HepG2 (cell line): ENCODE results near the gene RPLP1. TPM values are rescaled to one million over a fixed set of nuclear protein-coding genes. Genes with fewer than 3 reads are reported as not detected.

Experiments used
- ELF1 ChIP-seq: sonication (generic); formaldehyde crosslinking; IDR thresholded peaks from 2 replicates; pipeline ENCODE4 v1.4.0; 2020; ENCODE audit warnings: missing genetic modification reagents
- ETV5 ChIP-seq: IDR thresholded peaks from 2 replicates; pipeline ENCODE4 v1.6.1; 2018; ENCODE audit warnings: missing biosample characterization, missing genetic modification reagents, inconsistent platforms, borderline replicate concordance
- HINFP ChIP-seq: sonication (generic); formaldehyde crosslinking; IDR thresholded peaks from 2 replicates; pipeline ENCODE4 v1.4.0; 2020; ENCODE audit warnings: low read depth, mild to moderate bottlenecking, missing genetic modification reagents
- ISL2 ChIP-seq: sonication (generic); formaldehyde crosslinking; IDR thresholded peaks from 2 replicates; pipeline ENCODE4 v1.5.0; 2020; ENCODE audit warnings: missing genetic modification reagents
- KLF12 ChIP-seq: sonication (generic); formaldehyde crosslinking; IDR thresholded peaks from 2 replicates; pipeline ENCODE4 v1.4.0; 2020; ENCODE audit warnings: missing genetic modification reagents, borderline replicate concordance
- MAZ ChIP-seq, 2 experiments: sonication (generic) in 1 of 2; formaldehyde crosslinking in 1 of 2; IDR thresholded peaks; 2 replicates each; pipeline versions ENCODE4 v1.5.0 to v1.6.1; 2012 to 2020; ENCODE audit warnings: low read depth in 2 of 2, mild to moderate bottlenecking in 2 of 2, borderline replicate concordance in 1 of 2, improper control_type of control experiment in 1 of 2, low read length in 1 of 2, missing genetic modification reagents in 1 of 2, moderate library complexity in 1 of 2
- NR2C2 ChIP-seq: sonication (generic); formaldehyde crosslinking; IDR thresholded peaks from 2 replicates; pipeline ENCODE4 v1.4.0; 2020; ENCODE audit warnings: missing genetic modification reagents, mild to moderate bottlenecking, moderate library complexity, borderline replicate concordance
- PLSCR1 ChIP-seq: sonication (generic); formaldehyde crosslinking; IDR thresholded peaks from 2 replicates; pipeline ENCODE4 v1.5.0; 2020; ENCODE audit warnings: missing genetic modification reagents, mild to moderate bottlenecking, borderline replicate concordance
- RFX5 ChIP-seq: IDR thresholded peaks from 2 replicates; pipeline ENCODE4 v1.6.1; 2011; ENCODE audit warnings: low read depth, low read length, improper control_type of control experiment
- SIX4 ChIP-seq: sonication (generic); formaldehyde crosslinking; IDR thresholded peaks from 2 replicates; pipeline ENCODE4 v1.4.0; 2020; ENCODE audit warnings: missing genetic modification reagents
- SP140L ChIP-seq: sonication (generic); formaldehyde crosslinking; IDR thresholded peaks from 2 replicates; pipeline ENCODE4 v1.4.0; 2020; ENCODE audit warnings: missing genetic modification reagents, borderline replicate concordance
- SUZ12 ChIP-seq: fragments of 150-350 bp; IDR thresholded peaks from 2 replicates; pipeline ENCODE4 v1.6.1; 2014; ENCODE audit warnings: low read depth, low read length
- ZFP37 ChIP-seq: sonication (generic); formaldehyde crosslinking; IDR thresholded peaks from 2 replicates; pipeline ENCODE4 v1.4.0; 2020; ENCODE audit warnings: missing genetic modification reagents, borderline replicate concordance
- ZNF564 ChIP-seq: sonication (generic); formaldehyde crosslinking; IDR thresholded peaks from 2 replicates; pipeline ENCODE4 v1.8.1; 2023; ENCODE audit warnings: mild to moderate bottlenecking, missing genetic modification reagents
- ZNF607 ChIP-seq: sonication (generic); formaldehyde crosslinking; IDR thresholded peaks from 2 replicates; pipeline ENCODE4 v1.5.1; 2020; ENCODE audit warnings: missing genetic modification reagents, mild to moderate bottlenecking, borderline replicate concordance
- ZNF615 ChIP-seq: sonication (generic); formaldehyde crosslinking; IDR thresholded peaks from 2 replicates; pipeline ENCODE4 v1.5.0; 2020; ENCODE audit warnings: mild to moderate bottlenecking, missing genetic modification reagents, borderline replicate concordance
- ZSCAN9 ChIP-seq: IDR thresholded peaks from 2 replicates; pipeline ENCODE4 v1.6.1; 2016; ENCODE audit warnings: borderline replicate concordance
- polyA plus RNA-seq, 8 experiments: library from polyadenylated mRNA; depleted of rRNA in 3 of 8; stranded (reverse) in 7 of 8; unstranded in 1 of 8; fragments of >200 nt; fragmentation: Illumina TruSeq in 4 of 8; extraction: Trizol in 4 of 8; gene quantifications; 2 replicates each; pipeline versions ENCODE4 v1.2.1 to v1.2.3, GENCODE V29; 2011 to 2016; ENCODE audit warnings: low read depth in 4 of 8, missing spikeins in 1 of 8, mixed read lengths in 1 of 8; ENCODE audit not compliant: insufficient read depth in 1 of 8
- total RNA-seq, 5 experiments: library from RNA; depleted of rRNA; stranded (reverse); fragments of >200 nt; fragmentation: Illumina TruSeq; extraction: Trizol; gene quantifications; 2 replicates each; pipeline ENCODE4 v1.2.3, GENCODE V29; 2016; ENCODE audit warnings: low read depth in 1 of 5
- TF ChIP-seq, protein P1 (sequence below): sonication (generic); formaldehyde crosslinking; IDR thresholded peaks from 2 replicates; pipeline ENCODE4 v1.4.0; 2020; ENCODE audit warnings: mild to moderate bottlenecking, missing genetic modification reagents, borderline replicate concordance
- TF ChIP-seq, protein P2 (sequence below): sonication (generic); formaldehyde crosslinking; conservative IDR thresholded peaks from 2 replicates; pipeline ENCODE4 v1.8.1; 2023; ENCODE audit warnings: missing genetic modification reagents

RPLP1 gene
- total and polyA plus RNA-seq, 2 of the 13 experiments (the other 11 are each of a cell fraction or from before 2014, with no cell fraction given): 817 to 929 TPM

GRCh38 chr15:69413822-69414700 is 38.6 kb upstream of the RPLP1 start, which contains the start of gene KIF23 (continued):
- TF ChIP-seq, protein P1, sequence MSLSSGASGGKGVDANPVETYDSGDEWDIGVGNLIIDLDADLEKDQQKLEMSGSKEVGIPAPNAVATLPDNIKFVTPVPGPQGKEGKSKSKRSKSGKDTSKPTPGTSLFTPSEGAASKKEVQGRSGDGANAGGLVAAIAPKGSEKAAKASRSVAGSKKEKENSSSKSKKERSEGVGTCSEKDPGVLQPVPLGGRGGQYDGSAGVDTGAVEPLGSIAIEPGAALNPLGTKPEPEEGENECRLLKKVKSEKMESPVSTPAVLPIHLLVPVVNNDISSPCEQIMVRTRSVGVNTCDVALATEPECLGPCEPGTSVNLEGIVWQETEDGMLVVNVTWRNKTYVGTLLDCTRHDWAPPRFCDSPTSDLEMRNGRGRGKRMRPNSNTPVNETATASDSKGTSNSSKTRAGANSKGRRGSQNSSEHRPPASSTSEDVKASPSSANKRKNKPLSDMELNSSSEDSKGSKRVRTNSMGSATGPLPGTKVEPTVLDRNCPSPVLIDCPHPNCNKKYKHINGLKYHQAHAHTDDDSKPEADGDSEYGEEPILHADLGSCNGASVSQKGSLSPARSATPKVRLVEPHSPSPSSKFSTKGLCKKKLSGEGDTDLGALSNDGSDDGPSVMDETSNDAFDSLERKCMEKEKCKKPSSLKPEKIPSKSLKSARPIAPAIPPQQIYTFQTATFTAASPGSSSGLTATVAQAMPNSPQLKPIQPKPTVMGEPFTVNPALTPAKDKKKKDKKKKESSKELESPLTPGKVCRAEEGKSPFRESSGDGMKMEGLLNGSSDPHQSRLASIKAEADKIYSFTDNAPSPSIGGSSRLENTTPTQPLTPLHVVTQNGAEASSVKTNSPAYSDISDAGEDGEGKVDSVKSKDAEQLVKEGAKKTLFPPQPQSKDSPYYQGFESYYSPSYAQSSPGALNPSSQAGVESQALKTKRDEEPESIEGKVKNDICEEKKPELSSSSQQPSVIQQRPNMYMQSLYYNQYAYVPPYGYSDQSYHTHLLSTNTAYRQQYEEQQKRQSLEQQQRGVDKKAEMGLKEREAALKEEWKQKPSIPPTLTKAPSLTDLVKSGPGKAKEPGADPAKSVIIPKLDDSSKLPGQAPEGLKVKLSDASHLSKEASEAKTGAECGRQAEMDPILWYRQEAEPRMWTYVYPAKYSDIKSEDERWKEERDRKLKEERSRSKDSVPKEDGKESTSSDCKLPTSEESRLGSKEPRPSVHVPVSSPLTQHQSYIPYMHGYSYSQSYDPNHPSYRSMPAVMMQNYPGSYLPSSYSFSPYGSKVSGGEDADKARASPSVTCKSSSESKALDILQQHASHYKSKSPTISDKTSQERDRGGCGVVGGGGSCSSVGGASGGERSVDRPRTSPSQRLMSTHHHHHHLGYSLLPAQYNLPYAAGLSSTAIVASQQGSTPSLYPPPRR (CRISPR knock-in tag): peak; percentile 35; the same call in 1 of the 2 replicates
- TF ChIP-seq ELF1 (CRISPR knock-in tag) (peak; percentile 93), ZFP37 (no peak), MAZ (IDR thresholded peaks at IDR 0.05; ENCODE audit: borderline replicate concordance, low read depth, low read length) (no peak), MAZ (CRISPR knock-in tag; IDR thresholded peaks at IDR 0.05; ENCODE audit: low read depth) (peak; percentile 69), ZNF615 (CRISPR knock-in tag) (no peak), KLF12 (no peak), NR2C2 (peak; percentile 39; the same call in 1 of the 2 replicates), SIX4 (CRISPR knock-in tag) (no peak), PLSCR1 (CRISPR knock-in tag) (no peak), SP140L (no peak), SUZ12 (no peak), ZNF607 (CRISPR knock-in tag) (peak; percentile 21; the same call in 1 of the 2 replicates), ZNF564 (CRISPR knock-in tag) (peak; percentile 96), HINFP (CRISPR knock-in tag) (peak; percentile 53; the same call in 1 of the 2 replicates), ETV5 (CRISPR knock-in tag) (peak; percentile 80), ZSCAN9 (0 out of 2 replicates have a peak, but pooled peaks have one; percentile 43), RFX5 (0 out of 2 replicates have a peak, but pooled peaks have one; percentile 40), ISL2 (CRISPR knock-in tag) (0 out of 2 replicates have a peak, but pooled peaks have one; percentile 10)
- TF ChIP-seq, protein P2, sequence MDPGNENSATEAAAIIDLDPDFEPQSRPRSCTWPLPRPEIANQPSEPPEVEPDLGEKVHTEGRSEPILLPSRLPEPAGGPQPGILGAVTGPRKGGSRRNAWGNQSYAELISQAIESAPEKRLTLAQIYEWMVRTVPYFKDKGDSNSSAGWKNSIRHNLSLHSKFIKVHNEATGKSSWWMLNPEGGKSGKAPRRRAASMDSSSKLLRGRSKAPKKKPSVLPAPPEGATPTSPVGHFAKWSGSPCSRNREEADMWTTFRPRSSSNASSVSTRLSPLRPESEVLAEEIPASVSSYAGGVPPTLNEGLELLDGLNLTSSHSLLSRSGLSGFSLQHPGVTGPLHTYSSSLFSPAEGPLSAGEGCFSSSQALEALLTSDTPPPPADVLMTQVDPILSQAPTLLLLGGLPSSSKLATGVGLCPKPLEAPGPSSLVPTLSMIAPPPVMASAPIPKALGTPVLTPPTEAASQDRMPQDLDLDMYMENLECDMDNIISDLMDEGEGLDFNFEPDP (CRISPR knock-in tag): no peak
